ENCODE results near the gene USP20. TPM values are rescaled to one million over a fixed set of nuclear protein-coding genes. Genes with fewer than 3 reads are reported as not detected.

USP20 gene
- total RNA-seq, 1 experiment from 2014 or later: 17.1 TPM

DNA sequence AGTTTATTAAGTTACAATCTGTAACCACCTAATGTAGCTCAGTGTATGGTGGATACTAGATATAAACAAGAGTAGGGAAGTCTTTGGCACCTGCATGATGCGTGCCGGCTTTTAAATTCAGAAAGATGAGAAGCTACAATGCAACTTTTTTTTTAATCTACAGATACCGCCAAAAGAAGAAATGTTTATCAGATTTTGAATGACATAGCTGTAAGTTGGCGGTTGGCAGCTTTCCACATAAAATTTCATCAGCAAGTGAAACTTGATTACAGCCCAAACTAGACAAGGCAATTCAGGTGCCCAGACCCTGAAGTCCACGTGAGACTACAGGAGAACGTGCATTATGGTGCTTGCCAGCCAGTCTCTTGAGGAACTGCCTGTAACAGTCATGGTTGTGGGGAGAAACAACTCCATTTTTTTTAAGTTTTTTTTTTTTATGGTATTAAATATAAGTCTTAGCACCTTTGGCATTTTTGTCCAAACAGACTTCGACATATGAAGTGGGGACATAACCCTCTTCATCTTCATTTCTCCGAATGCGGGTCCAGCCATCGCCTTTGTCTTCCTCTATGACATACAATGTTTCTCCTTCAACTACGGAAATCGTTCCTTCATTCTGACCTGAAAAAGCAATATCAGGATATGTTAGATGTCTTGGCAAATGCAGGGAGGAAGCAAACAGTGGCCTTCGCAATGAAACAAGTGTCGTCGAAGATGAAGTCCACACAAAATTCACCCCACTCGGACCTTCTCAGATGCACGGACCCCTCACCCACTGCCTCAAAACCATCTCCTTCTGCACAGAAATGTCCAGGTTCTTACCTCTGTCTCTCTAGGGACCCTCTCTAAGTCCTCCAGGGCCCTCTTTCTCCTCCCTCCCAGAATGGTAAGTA is 60.4 kb downstream of the USP20 start:
- Mint-ChIP-seq H3K27me3 (ENCODE audit: insufficient read depth, unreplicated experiment) (no peaks in the 10 kb centered on the region), H3K4me1 (ENCODE audit: insufficient read depth, unreplicated experiment) (no peaks in the 10 kb centered on the region), H3K36me3 (ENCODE audit: insufficient read depth, unreplicated experiment) (peaks cover 32% of the 10 kb centered on the region), H3K4me3 (ENCODE audit: unreplicated experiment) (no peak overlapping the region), H3K9me3 (ENCODE audit: unreplicated experiment) (no peaks in the 10 kb centered on the region), H3K27ac (ENCODE audit: low read depth, unreplicated experiment) (no peak overlapping the region)
- BruUV-seq (replicated peaks): no TSS peak
- TF ChIP-seq, protein P1, sequence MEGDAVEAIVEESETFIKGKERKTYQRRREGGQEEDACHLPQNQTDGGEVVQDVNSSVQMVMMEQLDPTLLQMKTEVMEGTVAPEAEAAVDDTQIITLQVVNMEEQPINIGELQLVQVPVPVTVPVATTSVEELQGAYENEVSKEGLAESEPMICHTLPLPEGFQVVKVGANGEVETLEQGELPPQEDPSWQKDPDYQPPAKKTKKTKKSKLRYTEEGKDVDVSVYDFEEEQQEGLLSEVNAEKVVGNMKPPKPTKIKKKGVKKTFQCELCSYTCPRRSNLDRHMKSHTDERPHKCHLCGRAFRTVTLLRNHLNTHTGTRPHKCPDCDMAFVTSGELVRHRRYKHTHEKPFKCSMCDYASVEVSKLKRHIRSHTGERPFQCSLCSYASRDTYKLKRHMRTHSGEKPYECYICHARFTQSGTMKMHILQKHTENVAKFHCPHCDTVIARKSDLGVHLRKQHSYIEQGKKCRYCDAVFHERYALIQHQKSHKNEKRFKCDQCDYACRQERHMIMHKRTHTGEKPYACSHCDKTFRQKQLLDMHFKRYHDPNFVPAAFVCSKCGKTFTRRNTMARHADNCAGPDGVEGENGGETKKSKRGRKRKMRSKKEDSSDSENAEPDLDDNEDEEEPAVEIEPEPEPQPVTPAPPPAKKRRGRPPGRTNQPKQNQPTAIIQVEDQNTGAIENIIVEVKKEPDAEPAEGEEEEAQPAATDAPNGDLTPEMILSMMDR (IDR thresholded peaks at IDR 0.05; ENCODE audit: unreplicated experiment): no peak
- intact Hi-C loops (cut with micrococcal nuclease): no loop called here
- no peak for DNase-seq (ENCODE audit: unreplicated experiment)
- ChIA-PET CTCF (interaction anchor here (0.7 to 1.1 kb wide), 2 partner anchors 9 to 10 kb away, joined by 3 read pairs; no protein-coding TSS in a partner anchor), POLR2A (interaction anchor here (0.7 kb wide), 1 partner anchor 158 kb away, joined by 3 read pairs; the partner anchor contains the start of gene GPR107)

DNA sequence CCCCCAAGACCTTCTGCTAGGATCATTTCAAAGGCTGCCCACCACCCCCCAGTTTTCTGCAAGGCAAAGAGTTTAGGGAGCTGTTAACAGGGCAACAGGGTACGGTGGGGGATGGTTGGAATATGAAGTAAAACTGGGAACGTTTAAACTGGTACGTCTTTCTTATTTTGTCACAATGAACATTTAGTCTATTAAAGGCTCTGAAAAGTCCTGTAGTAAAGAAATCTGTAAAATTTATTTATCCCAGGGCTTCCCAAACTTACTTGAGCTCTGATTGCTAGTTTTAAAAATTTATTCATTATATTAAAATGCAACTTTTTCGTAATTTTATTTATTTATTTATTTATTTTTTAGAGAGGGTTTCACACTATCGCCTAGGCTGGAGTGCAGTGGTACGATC is 62.0 kb downstream of the USP20 start:
- no TSS peak for BruUV-seq (replicated peaks)
- TF ChIP-seq, protein P1 (IDR thresholded peaks at IDR 0.05; ENCODE audit: unreplicated experiment): no peak
- no peak for DNase-seq (ENCODE audit: unreplicated experiment)
- POLR2A ChIA-PET: no interaction called here
- CTCF ChIA-PET: interaction anchor here (1.4 kb wide), 1 partner anchor 10 kb away, joined by 8 read pairs; no protein-coding TSS in a partner anchor
- Mint-ChIP-seq H3K36me3 (ENCODE audit: insufficient read depth, unreplicated experiment) (peaks cover 24% of the 10 kb centered on the region), H3K27ac (ENCODE audit: low read depth, unreplicated experiment) (no peak overlapping the region), H3K27me3 (ENCODE audit: insufficient read depth, unreplicated experiment) (no peaks in the 10 kb centered on the region), H3K4me3 (ENCODE audit: unreplicated experiment) (no peak overlapping the region), H3K4me1 (ENCODE audit: insufficient read depth, unreplicated experiment) (no peaks in the 10 kb centered on the region), H3K9me3 (ENCODE audit: unreplicated experiment) (no peaks in the 10 kb centered on the region)
- intact Hi-C loops (cut with micrococcal nuclease): no loop called here

DNA sequence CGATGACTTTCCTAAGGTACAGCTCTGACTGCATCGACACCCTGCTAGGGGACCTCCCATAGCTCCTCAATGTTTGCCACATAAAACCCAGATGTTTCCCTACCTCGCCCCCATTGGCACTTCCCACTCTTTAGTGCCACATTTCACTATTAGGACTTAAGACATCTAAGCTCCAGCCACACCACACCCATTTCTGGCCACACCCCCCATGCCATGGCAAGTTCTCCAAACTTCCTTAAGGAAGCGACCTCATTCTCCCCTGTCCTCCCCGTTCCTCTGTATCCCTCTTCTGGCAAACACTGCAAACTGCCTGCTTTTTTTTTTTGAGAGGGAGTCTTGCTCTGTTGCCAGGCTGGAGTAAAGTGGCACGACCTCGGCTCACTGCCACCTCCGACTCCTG is 62.9 kb downstream of the USP20 start:
- Mint-ChIP-seq H3K27ac (ENCODE audit: low read depth, unreplicated experiment) (no peak overlapping the region), H3K9me3 (ENCODE audit: unreplicated experiment) (no peaks in the 10 kb centered on the region), H3K4me1 (ENCODE audit: insufficient read depth, unreplicated experiment) (no peaks in the 10 kb centered on the region), H3K27me3 (ENCODE audit: insufficient read depth, unreplicated experiment) (no peaks in the 10 kb centered on the region), H3K4me3 (ENCODE audit: unreplicated experiment) (no peak overlapping the region), H3K36me3 (ENCODE audit: insufficient read depth, unreplicated experiment) (peaks cover 24% of the 10 kb centered on the region)
- ChIA-PET CTCF (interaction anchor here (1.4 kb wide), 1 partner anchor 11 kb away, joined by 8 read pairs; no protein-coding TSS in a partner anchor), POLR2A (no interaction called here)
- DNase-seq (ENCODE audit: unreplicated experiment): peak; percentile 24
- BruUV-seq (replicated peaks): no TSS peak
- TF ChIP-seq, protein P1 (IDR thresholded peaks at IDR 0.05; ENCODE audit: unreplicated experiment): no peak
- intact Hi-C loops (cut with micrococcal nuclease): no loop called here

DNA sequence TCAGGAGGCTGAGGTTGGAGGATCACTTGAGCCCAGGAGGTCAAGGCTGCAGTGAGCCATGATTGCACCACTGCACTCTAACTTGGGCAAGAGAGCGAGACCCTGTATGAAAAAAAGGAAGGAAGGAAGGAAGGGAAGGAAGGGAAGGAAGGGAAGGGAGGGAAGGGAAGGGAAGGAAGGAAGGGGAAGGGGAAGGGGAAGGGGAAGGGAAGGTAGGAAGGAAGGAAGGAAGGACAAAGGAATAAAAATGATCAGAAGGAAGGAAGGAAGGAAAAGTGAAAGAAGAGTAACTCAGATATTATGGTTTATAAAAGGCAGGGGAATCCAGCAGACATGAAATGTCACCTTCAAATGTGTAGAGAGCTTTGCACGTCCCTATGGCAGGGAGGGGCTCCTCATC is 64.4 kb downstream of the USP20 start:
- ChIA-PET CTCF (interaction anchor here (0.7 kb wide), 1 partner anchor 207 kb away, joined by 3 read pairs; no protein-coding TSS in a partner anchor), POLR2A (no interaction called here)
- H3K9me3 Mint-ChIP-seq (ENCODE audit: unreplicated experiment): no peaks in the 10 kb centered on the region
- TF ChIP-seq, protein P1 (IDR thresholded peaks at IDR 0.05; ENCODE audit: unreplicated experiment): no peak
- H3K27me3 Mint-ChIP-seq (ENCODE audit: insufficient read depth, unreplicated experiment): no peaks in the 10 kb centered on the region
- no peaks in the 10 kb centered on the region for H3K4me1 Mint-ChIP-seq (ENCODE audit: insufficient read depth, unreplicated experiment)
- peaks cover 25% of the 10 kb centered on the region for H3K36me3 Mint-ChIP-seq (ENCODE audit: insufficient read depth, unreplicated experiment)
- no peak overlapping the region for H3K4me3 Mint-ChIP-seq (ENCODE audit: unreplicated experiment)
- no TSS peak for BruUV-seq (replicated peaks)
- DNase-seq (ENCODE audit: unreplicated experiment): no peak
- no peak overlapping the region for H3K27ac Mint-ChIP-seq (ENCODE audit: low read depth, unreplicated experiment)
- intact Hi-C loops (cut with micrococcal nuclease): no loop called here

All from MCF 10A (cell line).